C1 segment of cervical spinal cord (tissue), 14 donors: Measurements from ENCODE around the gene STX8.

Experiments
- DNase-seq, 14 donors: peaks; one replicate each; lab custom pipeline; 2025; lab: John Stamatoyannopoulos, UW

Gene STX8

DNA sequence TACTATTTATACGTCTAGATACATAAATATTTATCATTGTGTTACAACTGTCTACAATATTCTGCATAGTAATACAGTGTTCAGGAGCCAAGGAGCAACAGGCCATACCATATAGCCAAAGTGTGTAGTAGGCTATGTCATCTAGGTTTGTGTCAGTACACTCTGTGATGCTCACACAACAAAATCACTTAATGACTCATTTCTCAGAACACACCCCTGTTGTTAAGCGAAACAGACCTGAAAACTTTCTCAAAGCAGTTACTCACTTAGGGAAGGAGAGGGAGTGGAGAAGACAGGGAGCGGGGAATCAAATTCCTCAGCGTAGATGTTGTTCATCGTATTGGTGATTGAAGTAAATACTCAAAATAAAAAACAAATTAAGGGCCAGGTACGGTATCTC lies 269.5 kb downstream of the STX8 start:
- no peak for DNase-seq

DNA sequence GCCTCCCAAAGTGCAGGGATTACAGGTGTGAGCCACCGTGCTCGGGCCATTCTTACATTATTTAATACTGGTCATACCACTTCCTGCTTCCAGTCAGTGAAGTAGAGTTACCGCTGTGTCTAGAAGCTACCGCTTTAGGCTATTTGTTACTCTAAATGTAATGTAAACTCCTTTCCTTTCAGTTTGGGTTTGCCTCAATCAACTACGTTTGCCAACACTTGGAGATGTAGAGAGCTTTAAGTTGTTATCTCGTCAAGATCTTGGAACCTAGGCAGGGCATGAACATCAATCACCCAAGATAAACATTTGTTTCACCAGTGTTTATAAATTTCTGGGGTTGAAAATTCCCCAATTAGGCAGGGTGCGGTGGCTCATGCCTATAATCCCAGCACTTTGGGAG lies 275.9 kb downstream of the STX8 start:
- DNase-seq, result no peak

DNA sequence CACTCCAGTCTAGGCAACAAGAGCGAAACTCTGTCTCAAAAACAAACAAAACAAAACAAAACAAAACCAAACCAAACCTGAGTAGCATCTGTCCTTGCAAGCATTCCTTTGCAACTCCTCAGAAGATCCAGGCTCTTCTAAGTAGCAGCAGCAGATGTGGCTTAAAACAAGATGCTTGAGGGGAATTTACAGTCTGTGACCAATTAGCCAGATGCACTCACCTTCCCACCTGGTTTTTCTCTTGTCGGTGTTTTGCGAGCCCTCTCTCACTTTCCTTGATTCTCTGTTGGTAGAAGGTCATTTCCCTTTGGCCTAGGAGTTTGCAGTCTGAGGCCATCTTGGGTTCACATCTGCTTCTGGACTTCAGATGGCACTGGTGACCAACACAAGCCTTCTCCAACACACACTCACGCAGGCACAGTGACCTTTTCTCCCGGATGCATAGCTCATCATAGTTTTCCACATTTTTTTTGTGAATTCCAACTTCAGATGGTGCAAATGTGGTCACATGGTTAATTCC lies 276.8 kb downstream of the STX8 start:
- DNase-seq, result no peak

DNA sequence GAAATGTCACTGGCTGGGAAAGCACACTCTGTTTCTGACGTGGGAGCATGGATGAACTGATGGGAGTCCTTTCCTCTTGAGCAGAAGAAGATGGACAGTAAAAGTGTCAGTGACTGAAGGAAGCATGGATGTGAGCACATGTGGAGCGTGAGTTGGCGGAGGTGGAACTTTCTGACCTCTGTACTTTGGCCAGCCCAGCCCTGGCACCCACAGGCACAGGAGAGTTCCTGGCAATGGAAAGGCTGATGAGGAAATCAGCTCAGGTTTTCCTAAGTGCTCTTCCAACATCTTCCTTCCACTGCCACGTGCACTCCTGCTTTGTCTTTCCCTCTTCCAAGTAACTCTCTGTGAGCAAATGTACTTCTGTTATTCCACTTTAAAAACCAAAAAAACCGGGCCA lies 277.5 kb downstream of the STX8 start:
- no peak for DNase-seq

- DNase-seq, result no peak
These were observed 280.9 kb downstream of the STX8 start for GRCh38 chr17:9294661-9295210.

DNA sequence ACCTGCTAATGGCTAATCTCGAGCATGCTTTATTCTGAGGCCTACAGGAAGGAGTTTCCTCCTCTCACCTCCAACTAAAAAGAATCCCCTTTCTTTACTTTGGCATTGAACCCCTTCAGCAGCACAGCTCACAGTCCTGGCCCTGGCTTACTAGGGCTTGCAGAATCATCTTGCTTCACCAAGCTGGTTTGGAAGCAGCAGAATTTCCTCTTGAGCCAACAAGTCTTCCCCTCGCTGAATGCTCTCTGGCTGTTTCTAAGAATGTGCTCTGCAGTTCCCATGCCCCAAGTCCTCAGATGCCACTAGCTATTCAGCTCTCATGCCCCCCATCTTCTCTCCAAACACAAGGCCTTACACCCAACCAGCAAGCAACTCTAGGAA lies 283.1 kb downstream of the STX8 start:
- no peak for DNase-seq

- DNase-seq, result peak in 5 of 14 donors; percentile 2 to 39 (median 8)
These were observed 283.6 kb downstream of the STX8 start for GRCh38 chr17:9291912-9292560.

- no peak for DNase-seq
These were observed 285.4 kb downstream of the STX8 start for GRCh38 chr17:9290226-9290613.

DNA sequence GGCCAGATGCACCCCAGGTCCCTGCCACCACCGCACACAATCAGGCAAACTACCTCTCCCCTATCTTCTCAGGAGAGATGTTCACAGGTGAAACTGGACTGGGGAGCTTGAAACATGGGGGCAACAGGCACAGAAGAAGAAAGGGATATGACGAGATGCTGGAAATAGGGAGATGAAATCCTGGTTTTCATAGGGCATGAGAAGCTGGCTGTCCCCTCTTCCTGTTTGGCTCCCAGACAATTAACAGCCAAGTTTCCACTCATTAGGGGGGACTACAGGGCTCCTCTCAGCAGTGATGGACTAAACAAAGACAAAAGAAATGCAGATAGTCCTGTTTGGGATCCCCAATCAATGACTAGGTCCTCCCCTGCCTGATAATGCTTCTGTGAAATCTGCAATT lies 288.3 kb downstream of the STX8 start:
- no peak for DNase-seq

- DNase-seq, result no peak
These were observed 289.2 kb downstream of the STX8 start for GRCh38 chr17:9286434-9286833.

DNA sequence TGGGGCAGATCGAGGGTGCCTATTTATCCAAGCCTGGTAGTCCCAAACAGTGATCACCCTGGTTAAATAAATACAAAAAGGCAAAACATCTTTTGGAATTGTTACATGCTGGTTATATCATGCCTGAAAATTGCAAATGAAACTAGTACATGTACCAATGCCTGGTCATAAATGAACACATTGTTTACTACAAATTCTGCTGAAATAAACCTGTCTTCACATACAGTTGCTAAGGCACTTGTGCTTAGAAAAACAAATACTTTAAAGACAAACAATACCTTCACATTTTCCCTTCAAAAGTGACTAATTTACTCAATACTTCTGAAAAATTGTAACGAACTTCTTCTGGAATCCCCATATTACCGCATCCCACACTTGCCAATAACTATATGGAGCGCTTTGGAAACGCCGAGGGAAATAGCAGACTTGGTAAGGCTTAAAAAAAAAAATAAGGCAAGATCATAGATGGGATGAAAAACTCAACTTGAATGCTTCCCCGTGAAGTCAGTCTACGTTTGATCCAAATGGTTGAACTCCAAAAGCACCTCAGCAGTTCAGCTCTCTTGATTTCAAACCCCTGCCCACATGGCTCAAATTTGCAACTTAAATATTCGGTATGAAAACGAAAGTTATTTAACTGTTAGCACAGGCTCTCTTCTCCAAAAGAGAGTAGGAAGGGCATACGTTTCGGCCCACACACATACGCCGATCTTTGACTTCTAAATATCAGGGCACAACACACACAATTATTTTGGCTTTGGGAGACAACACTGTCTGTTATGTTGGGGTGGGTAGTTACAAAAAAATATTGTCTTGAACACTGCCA lies 289.8 kb downstream of the STX8 start:
- no peak for DNase-seq

DNA sequence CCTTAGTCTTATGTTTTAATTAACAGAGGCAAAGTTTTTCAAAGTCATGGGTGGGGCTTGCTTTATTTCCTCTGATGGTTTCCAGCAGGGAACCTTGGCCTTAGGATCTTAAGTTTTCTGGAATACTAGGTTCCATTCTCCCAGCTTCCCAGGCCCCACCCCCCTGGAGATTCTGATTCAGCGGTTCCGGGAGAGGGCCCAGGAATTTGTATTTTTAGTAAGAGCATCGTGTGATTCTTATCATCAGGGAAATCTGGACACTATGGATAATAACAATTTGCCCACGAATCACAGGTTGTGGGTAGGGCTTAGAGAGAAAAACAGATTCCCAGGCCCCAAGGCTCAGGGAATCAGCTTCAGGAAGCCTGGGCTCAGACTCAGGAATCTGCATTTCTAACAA lies 290.7 kb downstream of the STX8 start:
- DNase-seq, result no peak

DNA sequence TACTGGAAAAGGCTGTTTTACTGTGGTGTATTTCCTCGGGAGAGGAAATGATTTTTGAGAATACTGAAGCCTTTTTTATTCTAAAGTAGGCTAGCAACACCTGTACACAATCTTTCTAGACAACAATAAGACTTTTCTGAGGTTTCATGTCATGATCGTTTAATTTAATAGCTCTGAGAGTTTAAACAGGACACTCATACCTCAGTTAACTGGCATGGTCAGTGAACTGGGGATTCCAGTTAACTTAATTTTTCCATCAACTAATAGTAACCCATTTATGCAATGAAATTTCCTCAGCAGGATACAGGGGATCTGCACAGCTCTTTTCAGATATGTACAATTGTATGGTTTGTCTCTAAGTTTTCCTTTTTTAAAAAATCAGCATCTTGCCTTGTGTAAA lies 291.7 kb downstream of the STX8 start:
- DNase-seq, result no peak

- DNase-seq, result no peak
These were observed 295.7 kb downstream of the STX8 start for GRCh38 chr17:9279893-9280292.

GRCh38 chr17:9274973-9275372 lies 300.6 kb downstream of the STX8 start:
- no peak for DNase-seq

- DNase-seq, result no peak
These were observed 301.9 kb downstream of the STX8 start for GRCh38 chr17:9273428-9274391.

- DNase-seq, result no peak
These were observed 303.0 kb downstream of the STX8 start for GRCh38 chr17:9272501-9273200.

DNA sequence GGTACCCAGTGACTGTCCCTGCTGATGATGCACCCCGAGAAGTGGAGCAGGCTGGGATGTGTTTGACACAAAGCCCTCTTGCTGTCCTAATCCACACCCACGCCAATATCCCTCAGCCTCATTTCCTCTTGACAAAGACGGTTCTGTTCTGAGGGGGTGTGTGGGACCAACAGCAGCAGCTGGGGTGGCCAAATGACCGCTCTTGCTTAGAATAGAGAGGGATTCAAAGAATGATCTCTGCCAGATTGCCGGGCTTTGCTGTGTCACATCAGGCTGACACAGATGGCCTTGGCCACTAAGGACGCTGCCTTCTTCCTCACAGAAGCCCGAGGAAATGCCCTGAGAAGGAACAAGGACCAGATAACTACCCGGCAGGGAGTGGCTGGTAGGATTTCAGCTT lies 303.6 kb downstream of the STX8 start:
- peak in 12 of 14 donors; percentile 9 to 81 (median 52) for DNase-seq

DNA sequence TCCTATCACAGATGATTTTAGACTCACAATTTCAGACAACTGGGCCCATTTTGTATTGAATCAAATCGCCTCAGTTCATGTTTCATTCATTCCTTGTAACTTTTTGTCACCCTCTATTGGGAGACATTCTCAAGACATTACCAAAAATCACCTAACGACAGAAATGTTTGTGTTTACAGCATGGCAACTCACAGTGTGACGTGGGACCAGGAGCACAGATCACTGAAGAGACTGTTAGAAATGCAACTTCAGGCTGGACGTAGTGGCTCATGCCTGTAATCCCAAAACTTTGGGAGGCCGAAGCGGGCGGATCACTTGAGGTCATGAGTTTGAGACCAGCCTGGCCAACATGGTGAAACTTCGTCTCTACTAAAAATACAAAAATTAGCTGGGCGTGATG lies 304.7 kb downstream of the STX8 start:
- DNase-seq, result no peak

GRCh38 chr17:9269350-9270035 lies 306.1 kb downstream of the STX8 start:
- no peak for DNase-seq
